ENCODE data around the gene FSTL4. TPM values are rescaled to one million over a fixed set of nuclear protein-coding genes. Genes with fewer than 3 reads are reported as not detected.
A peak's percentile ranks its signal among the peaks of the same experiment; 100 is the strongest.

The FSTL4 gene
- total and polyA plus RNA-seq, 2 of the 13 experiments (the other 11 are each of a cell fraction or from before 2014, with no cell fraction given), result 2.1 to 3.0 TPM

GRCh38 chr5:133611357-133612248, 738 bp downstream of the FSTL4 start (continued):
- TF ChIP-seq MYPOP (CRISPR knock-in tag; IDR thresholded peaks at IDR 0.05) (0 out of 2 replicates have a peak, but pooled peaks have one; percentile 38), EZH2 (conservative IDR thresholded peaks at IDR 0.05; ENCODE audit: low read depth, low read length) (peak; percentile 73; the same call in 1 of the 2 replicates), RFX1 (IDR thresholded peaks at IDR 0.05) (no peak), ZBTB7B (CRISPR knock-in tag; IDR thresholded peaks at IDR 0.05) (no peak), ZNF605 (CRISPR knock-in tag; IDR thresholded peaks at IDR 0.05) (no peak), ASH2L (IDR thresholded peaks at IDR 0.05; ENCODE audit: insufficient read length, low read depth, low read length) (no peak), MIER3 (CRISPR knock-in tag; IDR thresholded peaks at IDR 0.05; ENCODE audit: borderline replicate concordance) (no peak), YEATS4 (CRISPR knock-in tag; IDR thresholded peaks at IDR 0.05; ENCODE audit: borderline replicate concordance) (0 out of 2 replicates have a peak, but pooled peaks have one; percentile 1), ZFP62 (CRISPR knock-in tag; IDR thresholded peaks at IDR 0.05) (no peak), SKIL (CRISPR knock-in tag; IDR thresholded peaks at IDR 0.05; ENCODE audit: borderline replicate concordance) (no peak), CTCF (CRISPR knock-in tag; IDR thresholded peaks at IDR 0.05) (no peak), ZBTB26 (CRISPR knock-in tag; IDR thresholded peaks at IDR 0.05; ENCODE audit: borderline replicate concordance) (no peak), SMC3 (IDR thresholded peaks at IDR 0.05; ENCODE audit: low read length) (no peak), TRIM22 (IDR thresholded peaks at IDR 0.05) (no peak), PHF21A (CRISPR knock-in tag; IDR thresholded peaks at IDR 0.05) (no peak), JARID2 (CRISPR knock-in tag; IDR thresholded peaks at IDR 0.05; ENCODE audit: insufficient replicate concordance) (no peak), NFYC (CRISPR knock-in tag; IDR thresholded peaks at IDR 0.05) (no peak), DBP (CRISPR knock-in tag; IDR thresholded peaks at IDR 0.05; ENCODE audit: not compliant biosample characterization) (no peak), GTF2F1 (IDR thresholded peaks at IDR 0.05; ENCODE audit: low read length) (no peak)

All from HepG2 (cell line).